ENCODE results near the gene TENT5C.

TENT5C gene

DNA sequence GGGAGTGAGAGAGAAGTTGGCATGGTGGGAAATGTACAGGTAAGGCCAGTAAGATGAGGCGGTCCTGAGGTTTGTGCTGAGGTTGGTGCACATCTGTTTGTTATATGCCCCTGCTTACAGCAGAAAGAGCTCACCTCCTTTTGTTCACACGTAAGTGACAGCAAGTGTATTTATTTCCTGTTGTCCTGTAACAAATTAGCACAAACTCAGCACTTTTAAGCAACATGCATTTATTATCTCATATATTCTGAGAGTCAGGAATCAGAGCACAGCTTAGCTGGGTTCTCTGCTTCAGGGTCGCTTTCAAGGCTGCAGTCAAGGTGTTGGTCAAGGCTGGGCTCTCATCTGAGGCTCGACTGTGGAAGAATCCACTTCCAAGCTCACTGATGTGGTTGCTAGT, 45.8 kb downstream of the TENT5C start:
- ATAC-seq: no peak
- TF ChIP-seq ZFP30 (CRISPR knock-in tag; IDR thresholded peaks at IDR 0.05) (no peak), SNAI2 (CRISPR knock-in tag; IDR thresholded peaks at IDR 0.05) (no peak), ZNF70 (CRISPR knock-in tag; IDR thresholded peaks at IDR 0.05) (no peak), ZNF8 (CRISPR knock-in tag; IDR thresholded peaks at IDR 0.05) (no peak), GLIS3 (CRISPR knock-in tag; IDR thresholded peaks at IDR 0.05) (no peak), OSR1 (CRISPR knock-in tag; IDR thresholded peaks at IDR 0.05) (no peak), ESRRG (CRISPR knock-in tag; IDR thresholded peaks at IDR 0.05) (no peak), ISL1 (CRISPR knock-in tag; IDR thresholded peaks at IDR 0.05) (no peak), POU6F1 (CRISPR knock-in tag; IDR thresholded peaks at IDR 0.05; ENCODE audit: borderline replicate concordance, low read depth) (no peak), CSDC2 (CRISPR knock-in tag; IDR thresholded peaks at IDR 0.05) (no peak), ARNTL (CRISPR knock-in tag; IDR thresholded peaks at IDR 0.05; ENCODE audit: borderline replicate concordance, low read depth) (no peak), ZC3H10 (CRISPR knock-in tag; IDR thresholded peaks at IDR 0.05) (no peak), PPARA (CRISPR knock-in tag; IDR thresholded peaks at IDR 0.05; ENCODE audit: borderline replicate concordance) (no peak), ZFP3 (CRISPR knock-in tag; IDR thresholded peaks at IDR 0.05) (no peak), ZNF565 (CRISPR knock-in tag; conservative IDR thresholded peaks at IDR 0.05; ENCODE audit: low read depth) (no peak), RARB (CRISPR knock-in tag; IDR thresholded peaks at IDR 0.05) (no peak)
- TF ChIP-seq, protein P1, sequence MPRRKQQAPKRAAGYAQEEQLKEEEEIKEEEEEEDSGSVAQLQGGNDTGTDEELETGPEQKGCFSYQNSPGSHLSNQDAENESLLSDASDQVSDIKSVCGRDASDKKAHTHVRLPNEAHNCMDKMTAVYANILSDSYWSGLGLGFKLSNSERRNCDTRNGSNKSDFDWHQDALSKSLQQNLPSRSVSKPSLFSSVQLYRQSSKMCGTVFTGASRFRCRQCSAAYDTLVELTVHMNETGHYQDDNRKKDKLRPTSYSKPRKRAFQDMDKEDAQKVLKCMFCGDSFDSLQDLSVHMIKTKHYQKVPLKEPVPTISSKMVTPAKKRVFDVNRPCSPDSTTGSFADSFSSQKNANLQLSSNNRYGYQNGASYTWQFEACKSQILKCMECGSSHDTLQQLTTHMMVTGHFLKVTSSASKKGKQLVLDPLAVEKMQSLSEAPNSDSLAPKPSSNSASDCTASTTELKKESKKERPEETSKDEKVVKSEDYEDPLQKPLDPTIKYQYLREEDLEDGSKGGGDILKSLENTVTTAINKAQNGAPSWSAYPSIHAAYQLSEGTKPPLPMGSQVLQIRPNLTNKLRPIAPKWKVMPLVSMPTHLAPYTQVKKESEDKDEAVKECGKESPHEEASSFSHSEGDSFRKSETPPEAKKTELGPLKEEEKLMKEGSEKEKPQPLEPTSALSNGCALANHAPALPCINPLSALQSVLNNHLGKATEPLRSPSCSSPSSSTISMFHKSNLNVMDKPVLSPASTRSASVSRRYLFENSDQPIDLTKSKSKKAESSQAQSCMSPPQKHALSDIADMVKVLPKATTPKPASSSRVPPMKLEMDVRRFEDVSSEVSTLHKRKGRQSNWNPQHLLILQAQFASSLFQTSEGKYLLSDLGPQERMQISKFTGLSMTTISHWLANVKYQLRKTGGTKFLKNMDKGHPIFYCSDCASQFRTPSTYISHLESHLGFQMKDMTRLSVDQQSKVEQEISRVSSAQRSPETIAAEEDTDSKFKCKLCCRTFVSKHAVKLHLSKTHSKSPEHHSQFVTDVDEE (CRISPR knock-in tag; IDR thresholded peaks at IDR 0.05): no peak
- TF ChIP-seq, protein P2, sequence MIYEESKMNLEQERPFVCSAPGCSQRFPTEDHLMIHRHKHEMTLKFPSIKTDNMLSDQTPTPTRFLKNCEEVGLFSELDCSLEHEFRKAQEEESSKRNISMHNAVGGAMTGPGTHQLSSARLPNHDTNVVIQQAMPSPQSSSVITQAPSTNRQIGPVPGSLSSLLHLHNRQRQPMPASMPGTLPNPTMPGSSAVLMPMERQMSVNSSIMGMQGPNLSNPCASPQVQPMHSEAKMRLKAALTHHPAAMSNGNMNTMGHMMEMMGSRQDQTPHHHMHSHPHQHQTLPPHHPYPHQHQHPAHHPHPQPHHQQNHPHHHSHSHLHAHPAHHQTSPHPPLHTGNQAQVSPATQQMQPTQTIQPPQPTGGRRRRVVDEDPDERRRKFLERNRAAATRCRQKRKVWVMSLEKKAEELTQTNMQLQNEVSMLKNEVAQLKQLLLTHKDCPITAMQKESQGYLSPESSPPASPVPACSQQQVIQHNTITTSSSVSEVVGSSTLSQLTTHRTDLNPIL (CRISPR knock-in tag; IDR thresholded peaks at IDR 0.05; ENCODE audit: low read depth): no peak

DNA sequence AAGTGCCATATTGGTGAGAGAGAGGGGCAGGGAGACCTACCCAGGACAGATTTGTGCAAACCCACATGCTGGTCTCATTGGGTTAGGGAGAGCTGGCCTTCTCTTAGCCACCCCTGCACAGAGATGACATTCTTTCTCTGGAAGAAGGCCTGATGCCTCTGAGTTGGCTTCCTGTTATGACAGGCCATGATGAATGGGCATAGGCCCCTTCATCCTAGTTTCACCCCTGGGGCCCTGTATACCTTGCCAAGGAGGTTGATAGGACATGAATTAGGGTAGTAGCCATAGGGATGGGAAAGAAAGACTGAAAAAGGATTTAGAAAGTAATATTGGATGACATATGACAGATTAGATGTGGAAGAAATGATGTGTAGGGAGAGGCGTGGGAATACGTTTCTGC, 46.6 kb downstream of the TENT5C start:
- no peak for ATAC-seq
- TF ChIP-seq ZNF8 (CRISPR knock-in tag; IDR thresholded peaks at IDR 0.05) (no peak), CSDC2 (CRISPR knock-in tag; IDR thresholded peaks at IDR 0.05) (no peak), ZC3H10 (CRISPR knock-in tag; IDR thresholded peaks at IDR 0.05) (no peak), PPARA (CRISPR knock-in tag; IDR thresholded peaks at IDR 0.05; ENCODE audit: borderline replicate concordance) (no peak), ZFP30 (CRISPR knock-in tag; IDR thresholded peaks at IDR 0.05) (no peak), ISL1 (CRISPR knock-in tag; IDR thresholded peaks at IDR 0.05) (no peak), SNAI2 (CRISPR knock-in tag; IDR thresholded peaks at IDR 0.05) (no peak), TCF4 (CRISPR knock-in tag; IDR thresholded peaks at IDR 0.05; ENCODE audit: borderline replicate concordance) (no peak), PATZ1 (CRISPR knock-in tag; IDR thresholded peaks at IDR 0.05; ENCODE audit: borderline replicate concordance) (no peak), ZNF70 (CRISPR knock-in tag; IDR thresholded peaks at IDR 0.05) (no peak), POU6F1 (CRISPR knock-in tag; IDR thresholded peaks at IDR 0.05; ENCODE audit: borderline replicate concordance, low read depth) (no peak), ZNF565 (CRISPR knock-in tag; conservative IDR thresholded peaks at IDR 0.05; ENCODE audit: low read depth) (no peak)
- TF ChIP-seq, protein P1 (CRISPR knock-in tag; IDR thresholded peaks at IDR 0.05): no peak

Data from SK-N-SH treated with all-trans-retinoic acid at 6 μM for 48 hours (cell line).